ENCODE data around the gene EMP2. TPM values are rescaled to one million over a fixed set of nuclear protein-coding genes. Genes with fewer than 3 reads are reported as not detected.

The EMP2 gene
- total and polyA plus RNA-seq, 2 of the 4 experiments (the other 2 are of a cell fraction): 13.8 to 18.3 TPM

GRCh38 chr16:10617662-10618420, 37.4 kb upstream of the EMP2 start:
- POLR2A ChIA-PET (ENCODE audit: unreplicated experiment): no interaction called here
- 48% methylated on average over 3 of the region's 12 CpGs; no CpG with 5 or more reads in 1 of the 2 experiments for WGBS, 2 experiments (ENCODE audit: extremely low coverage in 2 of 2, insufficient read length in 1 of 2)

More at GRCh38 chr16:10617662-10618420, 37.4 kb upstream of the EMP2 start:
- DNase-seq (no peak), ATAC-seq (ENCODE audit: low read depth) (no peak)
- H3K4me3 ChIP-seq (ENCODE audit: insufficient read depth, low read depth, low read length): no peak overlapping the region
- CTCF ChIA-PET: no interaction called here
- H2AK5ac ChIP-seq (ENCODE audit: low read depth, low read length): no peak overlapping the region
- no peak overlapping the region for H3K18ac ChIP-seq (ENCODE audit: low read depth, low read length)
- H4K91ac ChIP-seq (ENCODE audit: insufficient read depth, low read depth, low read length): no peak overlapping the region
- no peak overlapping the region for H2BK120ac ChIP-seq (ENCODE audit: low read depth, low read length)
- no peak overlapping the region for H4K5ac ChIP-seq (ENCODE audit: low read depth, low read length)
- H3K9me1 ChIP-seq (ENCODE audit: insufficient read depth, low read length): no peaks in the 10 kb centered on the region
- no peak overlapping the region for H2BK5ac ChIP-seq (ENCODE audit: low read depth, low read length, poor library complexity, severe bottlenecking)
- H3K9me3 ChIP-seq (ENCODE audit: control insufficient read depth, insufficient read depth, low read length): no peaks in the 10 kb centered on the region
- in situ Hi-C loops (cut with MboI; ENCODE audit: low sequenced_read_pairs): no loop called here
- no peak overlapping the region for H3K27ac ChIP-seq (ENCODE audit: insufficient read depth, low read length)
- H3K9ac ChIP-seq (ENCODE audit: low read depth, low read length): no peak overlapping the region
- dilution Hi-C loops (cut with HindIII; ENCODE audit: low sequenced_read_pairs, unreplicated experiment): no loop called here
- H4K20me1 ChIP-seq (ENCODE audit: insufficient read depth, low read length): no peaks in the 10 kb centered on the region
- no peak overlapping the region for H3K23ac ChIP-seq (ENCODE audit: low read depth, low read length)
- H2BK15ac ChIP-seq (ENCODE audit: low read depth, low read length): no peak overlapping the region
- intact Hi-C loops (cut with micrococcal nuclease): no loop called here
- no peak overlapping the region for H3K4me2 ChIP-seq (ENCODE audit: low read depth, low read length)
- no peak overlapping the region for H2AFZ ChIP-seq (replicated peaks; ENCODE audit: low read length, poor library complexity)
- peaks cover 9% of the 10 kb centered on the region; the same call in 1 of the 2 replicates for H3K27me3 ChIP-seq (ENCODE audit: control insufficient read depth, insufficient read depth, low read length)
- no peaks in the 10 kb centered on the region for H3K79me1 ChIP-seq (ENCODE audit: low read depth in 1 of 2, low read length in 2 of 2)
- no peak overlapping the region for H2AK9ac ChIP-seq (replicated peaks; ENCODE audit: low read depth, low read length, poor library complexity)
- no peak overlapping the region for H4K8ac ChIP-seq (ENCODE audit: low read depth in 2 of 2, low read length in 2 of 2)
- no peak overlapping the region for H3K56ac ChIP-seq (ENCODE audit: extremely low read depth, insufficient read depth, low read length)
- H2BK20ac ChIP-seq (ENCODE audit: low read depth, low read length): no peak overlapping the region
- no peak for TF ChIP-seq MAFK (IDR thresholded peaks at IDR 0.05; ENCODE audit: low read depth, low read length)
- TF ChIP-seq RAD21 (IDR thresholded peaks at IDR 0.05; ENCODE audit: low read length): no peak
- TF ChIP-seq RCOR1 (IDR thresholded peaks at IDR 0.05; ENCODE audit: insufficient replicate concordance, low read length): no peak
- TF ChIP-seq ELK1 (IDR thresholded peaks at IDR 0.05; ENCODE audit: borderline replicate concordance, low read depth, low read length): no peak
- TF ChIP-seq POLR2A (IDR thresholded peaks at IDR 0.05; ENCODE audit: low read depth, low read length): no peak
- TF ChIP-seq BHLHE40 (IDR thresholded peaks at IDR 0.05; ENCODE audit: low read depth, low read length): no peak
- TF ChIP-seq, protein P1, sequence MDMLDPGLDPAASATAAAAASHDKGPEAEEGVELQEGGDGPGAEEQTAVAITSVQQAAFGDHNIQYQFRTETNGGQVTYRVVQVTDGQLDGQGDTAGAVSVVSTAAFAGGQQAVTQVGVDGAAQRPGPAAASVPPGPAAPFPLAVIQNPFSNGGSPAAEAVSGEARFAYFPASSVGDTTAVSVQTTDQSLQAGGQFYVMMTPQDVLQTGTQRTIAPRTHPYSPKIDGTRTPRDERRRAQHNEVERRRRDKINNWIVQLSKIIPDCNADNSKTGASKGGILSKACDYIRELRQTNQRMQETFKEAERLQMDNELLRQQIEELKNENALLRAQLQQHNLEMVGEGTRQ (IDR thresholded peaks at IDR 0.05; ENCODE audit: low read depth, low read length): no peak
- TF ChIP-seq MAZ (IDR thresholded peaks at IDR 0.05; ENCODE audit: borderline replicate concordance, low read depth, low read length): no peak
- TF ChIP-seq FOS (IDR thresholded peaks at IDR 0.05; ENCODE audit: low read depth, low read length): no peak
- TF ChIP-seq, protein P2, sequence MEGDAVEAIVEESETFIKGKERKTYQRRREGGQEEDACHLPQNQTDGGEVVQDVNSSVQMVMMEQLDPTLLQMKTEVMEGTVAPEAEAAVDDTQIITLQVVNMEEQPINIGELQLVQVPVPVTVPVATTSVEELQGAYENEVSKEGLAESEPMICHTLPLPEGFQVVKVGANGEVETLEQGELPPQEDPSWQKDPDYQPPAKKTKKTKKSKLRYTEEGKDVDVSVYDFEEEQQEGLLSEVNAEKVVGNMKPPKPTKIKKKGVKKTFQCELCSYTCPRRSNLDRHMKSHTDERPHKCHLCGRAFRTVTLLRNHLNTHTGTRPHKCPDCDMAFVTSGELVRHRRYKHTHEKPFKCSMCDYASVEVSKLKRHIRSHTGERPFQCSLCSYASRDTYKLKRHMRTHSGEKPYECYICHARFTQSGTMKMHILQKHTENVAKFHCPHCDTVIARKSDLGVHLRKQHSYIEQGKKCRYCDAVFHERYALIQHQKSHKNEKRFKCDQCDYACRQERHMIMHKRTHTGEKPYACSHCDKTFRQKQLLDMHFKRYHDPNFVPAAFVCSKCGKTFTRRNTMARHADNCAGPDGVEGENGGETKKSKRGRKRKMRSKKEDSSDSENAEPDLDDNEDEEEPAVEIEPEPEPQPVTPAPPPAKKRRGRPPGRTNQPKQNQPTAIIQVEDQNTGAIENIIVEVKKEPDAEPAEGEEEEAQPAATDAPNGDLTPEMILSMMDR (conservative IDR thresholded peaks at IDR 0.05; ENCODE audit: low read depth, low read length): no peak
- no peak for TF ChIP-seq CEBPB (IDR thresholded peaks at IDR 0.05; ENCODE audit: low read depth, low read length)
- TF ChIP-seq SMC3 (IDR thresholded peaks at IDR 0.05; ENCODE audit: low read depth, low read length): no peak
- no peak for TF ChIP-seq CHD1 (IDR thresholded peaks at IDR 0.05; ENCODE audit: low read depth, low read length)
- no peak for TF ChIP-seq NFE2L2 (IDR thresholded peaks at IDR 0.05; ENCODE audit: low read depth, low read length)
- TF ChIP-seq RFX5 (IDR thresholded peaks at IDR 0.05; ENCODE audit: low read depth, low read length): no peak
- TF ChIP-seq MXI1 (IDR thresholded peaks at IDR 0.05; ENCODE audit: borderline replicate concordance, low read depth, low read length): no peak
- no peak overlapping the region for H3K14ac ChIP-seq (replicated peaks; ENCODE audit: low read depth, low read length)
- H3K4me1 ChIP-seq (ENCODE audit: control insufficient read depth, insufficient read depth, low read length): peaks cover 4% of the 10 kb centered on the region; the same call in 1 of the 2 replicates
- BruUV-seq (replicated peaks): no TSS peak
- H3K4ac ChIP-seq (ENCODE audit: low read depth, low read length): no peak overlapping the region
- no peaks in the 10 kb centered on the region for H3K36me3 ChIP-seq (ENCODE audit: control insufficient read depth, insufficient read depth, low read length)
